Heart left ventricle (tissue), 13 donors: ENCODE measurements around the gene KCNMA1.

ENCODE experiments used
- POLR2A ChIP-seq, 2 donors: fragments of 450-650 bp; IDR thresholded peaks; one replicate each; pipeline ENCODE4 v1.6.1; 2017; ENCODE audit warnings: antibody characterized with exemption in 2 of 2, mild to moderate bottlenecking in 2 of 2, moderate library complexity in 2 of 2
- TF ChIP-seq, protein P1 (sequence below), 12 donors: fragments of 200-600 bp; sonication (generic) in 4 of 12; IDR thresholded peaks; one replicate each; pipeline versions ENCODE4 v1.5.0 to v1.8.0; 2018 to 2022; ENCODE audit warnings: antibody characterized with exemption in 12 of 12, mild to moderate bottlenecking in 5 of 12
- donor health status: ischemic (EF 13 %, LVEDD 7.1; RV severe dilation, severe dysfunction).
- donor health status: DM: no; HTN: yes; CAD: no.
- donor health status: DM: no; HTN: no; CAD: no.
- donor health status: ischemic (EF 25% LVEDD 6.9; RV normal size, moderate dysfunction).
- donor health status: ischemic (EF 25% LVEDD 5.7; RV mildly dilated, moderate dysfunction).
- donor health status: ischemic (EF 35%, LVEDD 5.7; RV mildly dilated, moderate dysfunction).
- donor health status: nonischemic (EF 11% LVEDD 7.7; RV severe dilation, severe dysfunction).
- donor health status: DM: yes; HTN: yes; CAD: no.
- donor health status: PGD.
- donor health status: ischemic (EF 29% LVEDD 5.4; RV normal size, mild dysfunction).
- donor health status: nonischemic (EF 23%, LVEDD 6.1; RV moderate dilation, normal function).

DNA sequence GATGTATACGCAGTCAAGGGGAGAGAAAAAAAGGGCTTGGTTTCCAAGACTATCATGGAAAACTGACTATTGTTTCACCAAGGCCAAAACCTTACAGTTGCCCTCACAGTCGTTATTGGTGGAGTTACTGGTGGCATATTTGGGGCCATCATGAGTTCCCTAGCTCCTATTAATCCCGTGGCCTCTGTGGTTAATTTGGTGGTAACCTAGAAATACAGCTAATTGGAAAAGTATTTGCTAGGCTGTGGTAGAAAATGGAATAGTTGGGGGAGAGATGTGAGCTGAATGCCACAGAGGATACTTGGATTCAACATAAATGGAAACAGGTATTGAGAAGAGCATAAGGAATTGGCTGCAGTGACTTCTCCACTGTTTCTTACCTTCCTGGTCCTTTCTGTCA is 450.7 kb downstream of the KCNMA1 start:
- TF ChIP-seq POLR2A (IDR thresholded peaks at IDR 0.05) = no peak
- TF ChIP-seq, protein P1, sequence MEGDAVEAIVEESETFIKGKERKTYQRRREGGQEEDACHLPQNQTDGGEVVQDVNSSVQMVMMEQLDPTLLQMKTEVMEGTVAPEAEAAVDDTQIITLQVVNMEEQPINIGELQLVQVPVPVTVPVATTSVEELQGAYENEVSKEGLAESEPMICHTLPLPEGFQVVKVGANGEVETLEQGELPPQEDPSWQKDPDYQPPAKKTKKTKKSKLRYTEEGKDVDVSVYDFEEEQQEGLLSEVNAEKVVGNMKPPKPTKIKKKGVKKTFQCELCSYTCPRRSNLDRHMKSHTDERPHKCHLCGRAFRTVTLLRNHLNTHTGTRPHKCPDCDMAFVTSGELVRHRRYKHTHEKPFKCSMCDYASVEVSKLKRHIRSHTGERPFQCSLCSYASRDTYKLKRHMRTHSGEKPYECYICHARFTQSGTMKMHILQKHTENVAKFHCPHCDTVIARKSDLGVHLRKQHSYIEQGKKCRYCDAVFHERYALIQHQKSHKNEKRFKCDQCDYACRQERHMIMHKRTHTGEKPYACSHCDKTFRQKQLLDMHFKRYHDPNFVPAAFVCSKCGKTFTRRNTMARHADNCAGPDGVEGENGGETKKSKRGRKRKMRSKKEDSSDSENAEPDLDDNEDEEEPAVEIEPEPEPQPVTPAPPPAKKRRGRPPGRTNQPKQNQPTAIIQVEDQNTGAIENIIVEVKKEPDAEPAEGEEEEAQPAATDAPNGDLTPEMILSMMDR (IDR thresholded peaks at IDR 0.05) = no peak
